Measurements from ENCODE around the gene EML4. TPM values are rescaled to one million over a fixed set of nuclear protein-coding genes. Genes with fewer than 3 reads are reported as not detected.
A peak's percentile ranks its signal among the peaks of the same experiment; 100 is the strongest.

Gene EML4
- total and polyA plus RNA-seq, 2 of the 13 experiments (the other 11 are each of a cell fraction or from before 2014, with no cell fraction given): 243 to 476 TPM

DNA sequence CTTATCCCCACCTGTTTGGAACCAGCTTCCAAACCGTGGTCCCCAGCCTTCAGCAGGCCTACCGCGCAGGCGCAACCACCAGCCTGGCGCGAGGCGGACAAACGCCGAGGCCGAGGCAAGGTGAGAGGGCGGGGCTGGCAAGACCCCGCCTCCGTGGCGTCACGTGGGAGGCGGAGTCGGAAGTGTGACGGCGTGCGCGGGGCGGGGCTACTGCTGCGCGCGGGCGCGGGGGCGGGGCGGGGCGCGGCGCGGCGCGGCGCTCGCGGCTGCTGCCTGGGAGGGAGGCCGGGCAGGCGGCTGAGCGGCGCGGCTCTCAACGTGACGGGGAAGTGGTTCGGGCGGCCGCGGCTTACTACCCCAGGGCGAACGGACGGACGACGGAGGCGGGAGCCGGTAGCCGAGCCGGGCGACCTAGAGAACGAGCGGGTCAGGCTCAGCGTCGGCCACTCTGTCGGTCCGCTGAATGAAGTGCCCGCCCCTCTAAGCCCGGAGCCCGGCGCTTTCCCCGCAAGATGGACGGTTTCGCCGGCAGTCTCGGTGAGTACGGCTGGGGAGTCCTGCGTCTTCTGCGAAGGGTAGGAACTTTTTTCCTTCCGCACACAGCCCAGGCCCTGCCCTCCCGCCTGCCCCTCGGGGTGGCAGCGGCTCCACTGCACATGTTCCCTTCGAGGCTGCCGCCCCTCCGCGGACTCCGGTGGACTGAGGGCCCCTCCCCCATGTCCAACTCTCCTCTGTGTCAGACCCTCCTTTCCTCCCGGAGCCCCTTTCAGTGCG, at the start of gene EML4 (continued):
- peak; percentile 97 for TF ChIP-seq ZNF234 (CRISPR knock-in tag; conservative IDR thresholded peaks at IDR 0.05)
- TF ChIP-seq ZNF496 (CRISPR knock-in tag; IDR thresholded peaks at IDR 0.05; ENCODE audit: insufficient replicate concordance): no peak
- peak; percentile 57 for TF ChIP-seq FOXA3 (CRISPR knock-in tag; IDR thresholded peaks at IDR 0.05)
- no peak for TF ChIP-seq ZNF816 (CRISPR knock-in tag; IDR thresholded peaks at IDR 0.05; ENCODE audit: borderline replicate concordance)
- TF ChIP-seq ZNF205 (CRISPR knock-in tag; IDR thresholded peaks at IDR 0.05): peak; percentile 34; the same call in 1 of the 2 replicates
- TF ChIP-seq GATAD1 (CRISPR knock-in tag; IDR thresholded peaks at IDR 0.05): peak; percentile 62
- peak; percentile 78 for TF ChIP-seq ZFY (CRISPR knock-in tag; IDR thresholded peaks at IDR 0.05)
- TF ChIP-seq, protein P1, sequence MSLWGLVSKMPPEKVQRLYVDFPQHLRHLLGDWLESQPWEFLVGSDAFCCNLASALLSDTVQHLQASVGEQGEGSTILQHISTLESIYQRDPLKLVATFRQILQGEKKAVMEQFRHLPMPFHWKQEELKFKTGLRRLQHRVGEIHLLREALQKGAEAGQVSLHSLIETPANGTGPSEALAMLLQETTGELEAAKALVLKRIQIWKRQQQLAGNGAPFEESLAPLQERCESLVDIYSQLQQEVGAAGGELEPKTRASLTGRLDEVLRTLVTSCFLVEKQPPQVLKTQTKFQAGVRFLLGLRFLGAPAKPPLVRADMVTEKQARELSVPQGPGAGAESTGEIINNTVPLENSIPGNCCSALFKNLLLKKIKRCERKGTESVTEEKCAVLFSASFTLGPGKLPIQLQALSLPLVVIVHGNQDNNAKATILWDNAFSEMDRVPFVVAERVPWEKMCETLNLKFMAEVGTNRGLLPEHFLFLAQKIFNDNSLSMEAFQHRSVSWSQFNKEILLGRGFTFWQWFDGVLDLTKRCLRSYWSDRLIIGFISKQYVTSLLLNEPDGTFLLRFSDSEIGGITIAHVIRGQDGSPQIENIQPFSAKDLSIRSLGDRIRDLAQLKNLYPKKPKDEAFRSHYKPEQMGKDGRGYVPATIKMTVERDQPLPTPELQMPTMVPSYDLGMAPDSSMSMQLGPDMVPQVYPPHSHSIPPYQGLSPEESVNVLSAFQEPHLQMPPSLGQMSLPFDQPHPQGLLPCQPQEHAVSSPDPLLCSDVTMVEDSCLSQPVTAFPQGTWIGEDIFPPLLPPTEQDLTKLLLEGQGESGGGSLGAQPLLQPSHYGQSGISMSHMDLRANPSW (CRISPR knock-in tag; IDR thresholded peaks at IDR 0.05; ENCODE audit: borderline replicate concordance): no peak
- TF ChIP-seq ZNF546 (CRISPR knock-in tag; conservative IDR thresholded peaks at IDR 0.05): 0 out of 2 replicates have a peak, but pooled peaks have one; percentile 32
- no peak for TF ChIP-seq ZNF230 (CRISPR knock-in tag; IDR thresholded peaks at IDR 0.05)
- TF ChIP-seq MXI1 (IDR thresholded peaks at IDR 0.05; ENCODE audit: borderline replicate concordance, low read depth, low read length): peak; percentile 72; the same call in 1 of the 3 replicates
- no peak for TF ChIP-seq ZNF75D (CRISPR knock-in tag; IDR thresholded peaks at IDR 0.05; ENCODE audit: borderline replicate concordance)
- TF ChIP-seq, protein P2, sequence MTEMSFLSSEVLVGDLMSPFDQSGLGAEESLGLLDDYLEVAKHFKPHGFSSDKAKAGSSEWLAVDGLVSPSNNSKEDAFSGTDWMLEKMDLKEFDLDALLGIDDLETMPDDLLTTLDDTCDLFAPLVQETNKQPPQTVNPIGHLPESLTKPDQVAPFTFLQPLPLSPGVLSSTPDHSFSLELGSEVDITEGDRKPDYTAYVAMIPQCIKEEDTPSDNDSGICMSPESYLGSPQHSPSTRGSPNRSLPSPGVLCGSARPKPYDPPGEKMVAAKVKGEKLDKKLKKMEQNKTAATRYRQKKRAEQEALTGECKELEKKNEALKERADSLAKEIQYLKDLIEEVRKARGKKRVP (CRISPR knock-in tag; IDR thresholded peaks at IDR 0.05): peak in 1 of 2 experiments; percentile 66; a peak in 2 of 4 replicates
- TF ChIP-seq FOXK2 (IDR thresholded peaks at IDR 0.05): no peak
- no peak for TF ChIP-seq RFX5 (IDR thresholded peaks at IDR 0.05; ENCODE audit: low read depth, low read length)
- no peak for TF ChIP-seq PHF21A (CRISPR knock-in tag; IDR thresholded peaks at IDR 0.05)
- 0 out of 2 replicates have a peak, but pooled peaks have one; percentile 8 for TF ChIP-seq ZNF101 (CRISPR knock-in tag; IDR thresholded peaks at IDR 0.05; ENCODE audit: borderline replicate concordance, low read depth)
- TF ChIP-seq GFI1 (CRISPR knock-in tag; IDR thresholded peaks at IDR 0.05; ENCODE audit: borderline replicate concordance): peak; percentile 57; the same call in 1 of the 2 replicates
- peak; percentile 46 for TF ChIP-seq ZNF574 (CRISPR knock-in tag; IDR thresholded peaks at IDR 0.05)
- TF ChIP-seq ZSCAN25 (CRISPR knock-in tag; IDR thresholded peaks at IDR 0.05): peak; percentile 53; the same call in 1 of the 2 replicates
- peak; percentile 36 for TF ChIP-seq XRCC5 (optimal IDR thresholded peaks at IDR 0.05; ENCODE audit: low read length)
- no peak for TF ChIP-seq NFE2L2 (IDR thresholded peaks at IDR 0.05; ENCODE audit: low read length)
- TF ChIP-seq HNRNPH1 (optimal IDR thresholded peaks at IDR 0.05; ENCODE audit: low read depth, low read length): no peak
- TF ChIP-seq TBX3 (IDR thresholded peaks at IDR 0.05; ENCODE audit: borderline replicate concordance): no peak
- TF ChIP-seq ZNF614 (CRISPR knock-in tag; IDR thresholded peaks at IDR 0.05; ENCODE audit: borderline replicate concordance): no peak; the same call in 1 of the 2 replicates

All from HepG2 (cell line).